Tibial artery (tissue), 4 donors: Measurements from ENCODE around the gene CUX1.

Source experiments
- DNase-seq, 2 donors: peaks; one replicate each; pipeline ENCODE4 v3.0.0-alpha.2; 2019
- H3K27ac ChIP-seq, 2 donors: fragments of 200-600 bp; sonication (generic) in 1 of 2; 1 replicate in 1 of 2; 2 replicates in 1 of 2; pipeline ENCODE4 v1.5.1; 2018 to 2019; ENCODE audit warnings: mild to moderate bottlenecking in 1 of 2
- H3K27me3 ChIP-seq, 2 donors: fragments of 200-600 bp; sonication (generic) in 1 of 2; one replicate each; pipeline versions ENCODE4 v1.5.1 to v1.6.0; 2016 to 2019
- H3K36me3 ChIP-seq, 3 donors: fragments of 200-600 bp; sonication (generic) in 2 of 3; one replicate each; pipeline ENCODE4 v1.5.1; 2016 to 2019; ENCODE audit warnings: mild to moderate bottlenecking in 2 of 3
- H3K4me1 ChIP-seq, 4 donors: fragments of 200-600 bp; sonication (generic) in 2 of 4; 1 replicate in 3 of 4; 2 replicates in 1 of 4; pipeline ENCODE4 v1.5.1; 2016 to 2019
- H3K4me3 ChIP-seq, 2 donors: fragments of 200-600 bp; sonication (generic) in 1 of 2; 1 replicate in 1 of 2; 2 replicates in 1 of 2; pipeline ENCODE4 v1.5.1; 2018 to 2019; ENCODE audit warnings: mild to moderate bottlenecking in 2 of 2
- H3K9me3 ChIP-seq, 3 donors: fragments of 200-600 bp; sonication (generic) in 1 of 3; one replicate each; pipeline ENCODE4 v1.5.1; 2016 to 2019
- intact Hi-C: fragments of 100-400 bp; cut with DNase I; formaldehyde crosslinking; loops from one replicate; pipeline ENCODE4 v1.15.0; 2023; ENCODE audit warnings: low total_unique reads
- TF ChIP-seq, protein P1 (sequence below), 2 experiments: fragments of 200-600 bp in 1 of 2; fragments of 450-650 bp in 1 of 2; IDR thresholded peaks; one replicate each; pipeline ENCODE4 v1.5.1; 2017 to 2019; ENCODE audit warnings: antibody characterized with exemption in 2 of 2, mild to moderate bottlenecking in 1 of 2, moderate library complexity in 1 of 2

CUX1 gene

DNA sequence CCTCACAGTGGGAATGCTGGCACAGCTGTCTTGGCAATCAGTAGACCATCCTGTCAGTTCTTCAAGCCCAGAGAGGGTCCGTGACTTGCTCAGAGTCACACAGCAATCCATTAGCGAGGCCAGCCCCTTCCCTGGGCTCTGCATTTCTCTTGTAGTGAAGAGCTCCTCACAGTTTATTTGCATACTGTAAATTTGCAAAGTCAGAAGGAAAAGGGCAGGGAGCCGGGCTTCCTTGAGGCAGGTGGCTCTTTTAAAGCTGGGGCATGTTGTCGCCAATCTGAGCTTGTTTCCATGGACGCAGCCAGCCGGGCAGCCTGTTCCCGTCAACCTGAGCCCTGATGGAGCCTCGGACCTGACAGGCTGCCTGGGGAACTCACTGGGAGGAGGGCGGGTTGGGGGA is 123.4 kb downstream of the CUX1 start:
- peak overlapping the region in 1 of 2 donors; percentile 44 for H3K27ac ChIP-seq
- H3K4me3 ChIP-seq, result no peak overlapping the region
- no peaks in the 10 kb centered on the region for H3K36me3 ChIP-seq
- TF ChIP-seq, protein P1, sequence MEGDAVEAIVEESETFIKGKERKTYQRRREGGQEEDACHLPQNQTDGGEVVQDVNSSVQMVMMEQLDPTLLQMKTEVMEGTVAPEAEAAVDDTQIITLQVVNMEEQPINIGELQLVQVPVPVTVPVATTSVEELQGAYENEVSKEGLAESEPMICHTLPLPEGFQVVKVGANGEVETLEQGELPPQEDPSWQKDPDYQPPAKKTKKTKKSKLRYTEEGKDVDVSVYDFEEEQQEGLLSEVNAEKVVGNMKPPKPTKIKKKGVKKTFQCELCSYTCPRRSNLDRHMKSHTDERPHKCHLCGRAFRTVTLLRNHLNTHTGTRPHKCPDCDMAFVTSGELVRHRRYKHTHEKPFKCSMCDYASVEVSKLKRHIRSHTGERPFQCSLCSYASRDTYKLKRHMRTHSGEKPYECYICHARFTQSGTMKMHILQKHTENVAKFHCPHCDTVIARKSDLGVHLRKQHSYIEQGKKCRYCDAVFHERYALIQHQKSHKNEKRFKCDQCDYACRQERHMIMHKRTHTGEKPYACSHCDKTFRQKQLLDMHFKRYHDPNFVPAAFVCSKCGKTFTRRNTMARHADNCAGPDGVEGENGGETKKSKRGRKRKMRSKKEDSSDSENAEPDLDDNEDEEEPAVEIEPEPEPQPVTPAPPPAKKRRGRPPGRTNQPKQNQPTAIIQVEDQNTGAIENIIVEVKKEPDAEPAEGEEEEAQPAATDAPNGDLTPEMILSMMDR (IDR thresholded peaks at IDR 0.05), result no peak
- peaks cover 4 to 41% (median 30%) of the 10 kb centered on the region in 4 donors for H3K4me1 ChIP-seq
- H3K27me3 ChIP-seq, result no peaks in the 10 kb centered on the region
- intact Hi-C loops, result no loop called here
- DNase-seq, result no peak
- H3K9me3 ChIP-seq, result no peaks in the 10 kb centered on the region

DNA sequence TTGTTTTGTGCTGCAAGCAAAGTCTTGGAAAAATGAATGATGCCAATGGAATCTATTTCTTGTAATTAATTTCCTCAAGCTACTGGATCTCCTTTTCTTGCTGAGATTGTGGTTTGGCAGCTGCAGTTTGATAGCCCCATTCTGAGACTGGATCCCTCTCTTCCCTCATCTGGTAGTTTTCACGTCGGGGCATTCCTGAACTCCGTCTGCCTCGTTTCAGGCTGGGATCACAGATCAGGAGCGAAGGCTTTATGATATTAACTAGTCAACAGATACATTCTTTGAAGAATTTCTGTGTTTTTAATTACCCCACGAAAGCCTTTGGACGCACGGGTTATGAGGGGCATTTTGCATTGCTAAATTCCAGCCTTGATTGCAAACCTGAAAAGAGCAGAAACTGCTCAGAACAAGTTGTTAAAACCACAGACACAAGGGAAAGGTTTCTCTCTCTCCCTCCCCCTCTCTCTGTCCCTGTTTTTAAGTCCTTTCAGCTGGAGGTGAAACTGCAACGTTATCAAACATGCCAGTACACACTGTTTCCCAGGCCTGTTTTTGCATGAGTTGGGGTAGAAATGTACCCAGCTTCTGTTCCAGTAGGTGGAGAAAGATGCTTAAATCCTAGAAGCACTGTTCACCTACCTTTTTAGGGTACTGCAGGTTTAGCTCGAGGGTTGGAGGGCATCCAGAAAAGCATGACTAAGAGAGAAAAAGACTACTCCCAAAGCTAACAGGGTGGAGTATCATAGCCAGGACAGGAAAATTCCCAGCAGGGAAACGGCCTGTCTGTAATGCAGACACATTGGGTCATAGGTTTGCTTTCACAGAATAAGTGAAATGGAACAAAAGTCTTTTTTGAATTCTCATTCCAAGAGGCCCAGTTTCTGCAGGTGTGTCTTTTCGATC is 124.3 kb downstream of the CUX1 start:
- H3K36me3 ChIP-seq, result no peaks in the 10 kb centered on the region
- H3K4me3 ChIP-seq, result no peak overlapping the region
- no peak for DNase-seq
- H3K27me3 ChIP-seq, result no peaks in the 10 kb centered on the region
- intact Hi-C loops, result no loop called here
- TF ChIP-seq, protein P1 (IDR thresholded peaks at IDR 0.05), result no peak
- no peaks in the 10 kb centered on the region for H3K9me3 ChIP-seq
- H3K27ac ChIP-seq, result peak overlapping the region; percentile 49 to 64
- peaks cover 0 to 33% (median 21%) of the 10 kb centered on the region in 4 donors for H3K4me1 ChIP-seq

DNA sequence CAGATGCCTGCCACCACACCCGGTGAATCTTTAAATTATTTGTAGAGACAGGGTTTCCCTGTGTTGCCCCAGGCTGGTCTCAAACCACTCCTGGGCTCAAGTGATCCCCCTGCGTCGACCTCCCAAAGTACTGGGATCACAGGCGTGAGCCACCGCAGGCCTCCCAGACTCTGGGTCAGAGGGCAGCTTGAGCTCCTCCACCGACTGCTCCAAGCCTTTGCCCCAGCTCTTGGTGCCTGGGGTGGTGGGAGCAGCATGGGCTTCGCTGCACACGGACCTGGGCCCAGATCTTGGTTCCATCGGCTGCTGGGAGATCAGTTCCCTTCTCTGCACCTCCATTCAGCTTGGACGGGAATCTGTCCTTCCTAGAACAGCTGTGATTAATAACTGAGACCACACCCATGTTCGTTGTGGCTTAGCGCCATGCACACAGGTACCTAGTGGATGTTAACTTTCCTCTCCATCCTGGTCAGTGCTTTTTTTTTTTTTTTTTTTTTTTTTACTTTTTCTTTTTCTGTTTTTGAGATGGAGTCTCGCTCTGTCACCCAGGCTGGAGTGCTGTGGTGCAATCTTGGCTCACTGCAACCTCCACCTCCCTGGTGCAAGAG is 125.3 kb downstream of the CUX1 start:
- Histone ChIP-seq H3K36me3 (no peaks in the 10 kb centered on the region), H3K27me3 (no peaks in the 10 kb centered on the region), H3K4me1 (peaks cover 0 to 35% (median 18%) of the 10 kb centered on the region in 4 donors), H3K27ac (peak overlapping the region; percentile 49 to 64), H3K4me3 (no peak overlapping the region), H3K9me3 (no peaks in the 10 kb centered on the region)
- DNase-seq, result no peak
- TF ChIP-seq, protein P1 (IDR thresholded peaks at IDR 0.05), result no peak
- intact Hi-C loops, result no loop called here

DNA sequence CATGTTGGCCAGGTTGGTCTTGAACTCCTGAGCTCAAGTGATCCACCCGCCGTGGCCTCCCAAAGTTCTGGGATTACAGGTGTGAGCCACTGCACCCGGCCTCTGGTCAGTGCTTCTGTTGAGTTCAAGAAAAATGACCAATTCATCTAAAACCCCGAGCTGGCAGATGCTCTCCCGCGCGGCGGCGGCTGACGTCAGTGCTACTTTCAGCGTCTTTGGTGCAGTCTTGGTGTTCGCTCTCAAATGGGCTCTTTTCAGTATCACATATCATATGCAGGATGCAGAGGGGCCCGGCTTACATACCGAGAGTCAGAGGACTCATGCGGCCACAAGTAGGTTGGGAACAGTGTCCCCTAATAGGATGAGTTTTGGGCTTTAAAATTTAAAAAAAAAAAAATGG is 125.9 kb downstream of the CUX1 start:
- H3K4me1 ChIP-seq, result peaks cover 0 to 41% (median 22%) of the 10 kb centered on the region in 4 donors
- intact Hi-C loops, result no loop called here

DNA sequence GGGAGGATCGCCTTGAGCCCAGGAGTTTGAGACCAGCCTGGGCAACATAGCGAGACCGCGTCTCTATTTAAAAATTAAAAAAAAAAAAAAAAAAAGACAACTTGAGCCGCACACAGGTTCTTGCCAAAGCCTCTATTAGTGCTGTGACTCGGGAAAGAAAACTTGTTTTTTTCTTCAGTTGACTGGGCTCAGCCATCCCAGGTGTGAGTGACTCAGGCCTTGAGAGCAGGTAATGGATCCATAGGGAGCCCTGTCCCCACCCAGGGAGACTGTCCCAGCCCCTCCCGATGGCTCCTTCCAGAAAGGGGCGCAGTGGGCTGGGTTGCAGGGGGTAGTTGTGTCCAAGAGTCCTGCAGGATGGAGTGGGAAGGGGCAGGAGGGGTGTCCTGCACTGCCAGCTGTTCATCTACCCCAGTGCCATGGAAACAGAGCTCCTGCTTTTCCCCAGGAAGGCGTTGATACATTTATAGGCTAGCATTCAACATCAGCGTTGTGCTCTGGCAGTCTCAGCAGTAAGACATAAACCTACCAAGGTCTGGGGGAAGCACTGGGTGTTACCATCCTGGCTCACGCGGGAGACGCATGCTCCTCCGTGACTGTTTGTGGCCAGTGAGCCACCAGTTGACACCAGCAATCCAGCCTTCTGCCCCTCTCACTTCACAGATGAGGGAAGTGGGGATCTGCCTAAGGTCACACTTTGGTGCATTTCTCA is 126.6 kb downstream of the CUX1 start:
- Histone ChIP-seq H3K36me3 (no peaks in the 10 kb centered on the region), H3K27me3 (no peaks in the 10 kb centered on the region), H3K9me3 (no peaks in the 10 kb centered on the region), H3K27ac (no peak overlapping the region), H3K4me1 (peaks cover 0 to 45% (median 24%) of the 10 kb centered on the region in 4 donors), H3K4me3 (no peak overlapping the region)
- TF ChIP-seq, protein P1 (IDR thresholded peaks at IDR 0.05), result no peak
- no peak for DNase-seq
- intact Hi-C loops, result no loop called here

More for the DNA sequence above, 125.9 kb downstream of the CUX1 start:
- Histone ChIP-seq H3K27ac (no peak overlapping the region), H3K9me3 (no peaks in the 10 kb centered on the region), H3K4me3 (no peak overlapping the region), H3K36me3 (no peaks in the 10 kb centered on the region), H3K27me3 (no peaks in the 10 kb centered on the region)
- TF ChIP-seq, protein P1 (IDR thresholded peaks at IDR 0.05), result no peak
- DNase-seq, result no peak
